HG03196 (cell line): ENCODE data around the gene SALL1.

Experiments
- ATAC-seq: cut with Tn5 transposase; IDR thresholded peaks from one replicate; pipeline ENCODE4 v1.9.1; 2021; ENCODE audit not compliant: unreplicated experiment

The SALL1 gene

DNA sequence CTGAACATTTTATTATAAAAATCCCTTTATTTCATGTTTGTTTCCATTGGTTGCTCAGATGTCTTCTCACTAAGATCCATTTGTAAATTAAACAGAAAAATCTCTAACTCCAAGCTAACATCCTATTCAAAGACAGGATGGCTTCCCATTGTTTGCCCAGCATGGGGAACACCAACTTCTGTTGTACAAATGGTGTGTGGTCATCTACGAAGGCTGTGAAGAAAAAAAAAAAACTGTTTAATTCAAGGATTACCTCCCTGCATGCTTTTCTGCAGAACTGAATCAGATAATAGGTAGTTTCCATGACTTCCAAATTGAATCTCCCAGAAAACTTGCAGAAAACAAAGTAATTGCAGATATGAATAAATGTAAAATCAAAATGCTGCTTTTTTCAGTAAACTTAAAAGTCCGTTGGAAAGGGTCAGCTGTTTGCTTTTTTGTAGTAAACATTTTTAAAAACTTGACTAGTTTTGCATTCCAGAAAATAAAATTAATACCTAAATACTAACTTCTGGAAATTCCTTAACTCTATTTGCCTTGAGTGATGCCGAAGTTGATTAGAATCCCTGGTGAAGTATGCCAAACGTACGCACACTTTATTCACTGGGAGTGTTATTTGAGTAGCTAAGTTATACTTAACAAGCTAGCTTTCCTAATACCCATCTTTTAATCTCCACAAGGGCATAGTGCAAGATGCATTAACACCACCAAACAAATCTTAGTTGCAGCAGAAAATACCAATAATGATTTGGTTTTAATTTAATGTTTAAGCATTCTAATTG, 7.7 kb downstream of the SALL1 start:
- no peak for ATAC-seq

- no peak for ATAC-seq
Measured at GRCh38 chr16:51141541-51141940, 9.5 kb downstream of the SALL1 start.

DNA sequence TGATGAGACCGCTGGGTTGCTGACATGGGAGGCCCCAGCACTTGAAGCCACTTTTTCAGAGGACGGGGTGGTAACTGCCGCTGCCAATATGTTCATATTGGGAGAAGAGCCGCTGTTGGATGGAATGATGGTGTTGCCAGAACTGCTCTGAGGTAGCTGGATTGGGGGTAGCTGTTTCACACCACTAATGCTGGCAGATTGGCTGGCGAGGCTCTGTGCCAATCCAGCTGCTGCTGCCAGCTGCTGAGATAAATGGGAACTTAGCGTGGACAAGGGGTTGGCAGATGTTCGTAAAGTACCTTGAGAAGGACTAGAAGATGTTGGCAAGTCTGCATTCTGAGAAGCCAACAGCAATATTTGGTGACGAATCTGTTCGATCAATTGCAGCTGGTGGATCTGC, 10.0 kb downstream of the SALL1 start:
- no peak for ATAC-seq

- no peak for ATAC-seq
Measured at GRCh38 chr16:51140112-51140511, 11.0 kb downstream of the SALL1 start.

GRCh38 chr16:51139568-51139967, 11.5 kb downstream of the SALL1 start:
- ATAC-seq, result no peak

GRCh38 chr16:51138178-51138577, 12.9 kb downstream of the SALL1 start:
- ATAC-seq, result no peak

DNA sequence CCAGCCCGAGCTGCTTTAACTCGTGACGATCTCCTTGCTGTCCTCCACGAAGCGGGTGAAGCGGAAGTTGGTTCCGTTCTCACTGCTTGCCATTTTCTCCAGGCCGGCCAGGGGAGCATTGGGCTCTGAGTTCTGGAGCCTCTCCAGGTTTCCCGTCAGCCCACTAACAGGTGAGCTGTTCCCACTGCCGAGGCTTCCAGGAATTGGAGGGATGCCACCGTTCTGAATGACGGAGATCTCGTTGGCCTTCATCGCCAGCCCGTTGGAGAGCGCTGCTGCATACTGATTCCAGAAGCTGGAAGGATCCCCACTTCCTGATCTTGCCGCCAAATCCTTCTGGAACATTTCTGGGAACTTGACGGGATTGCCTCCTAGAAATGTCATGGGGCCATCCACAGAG, 14.0 kb downstream of the SALL1 start:
- no peak for ATAC-seq

DNA sequence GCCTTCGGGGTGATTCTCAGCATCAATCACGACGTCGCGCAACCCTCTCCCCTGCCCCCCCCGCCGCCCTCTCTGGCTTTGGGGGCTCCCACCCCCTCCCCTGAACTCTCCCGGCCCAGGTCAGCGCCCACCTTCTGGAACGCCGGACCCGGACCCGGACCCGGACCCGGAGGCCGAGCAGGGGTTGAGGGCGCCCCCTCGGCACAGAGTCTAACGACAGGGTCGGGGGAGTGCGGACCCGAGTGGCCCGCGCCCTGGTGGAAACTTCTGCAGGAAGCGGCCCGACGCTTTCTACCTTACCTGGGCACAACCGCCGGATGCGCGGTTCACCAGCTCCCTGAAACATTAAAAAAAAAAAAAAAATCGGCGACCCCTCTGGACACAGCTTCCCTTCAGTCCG, 16.2 kb downstream of the SALL1 start:
- no peak for ATAC-seq

GRCh38 chr16:51134269-51134812, 16.7 kb downstream of the SALL1 start:
- no peak for ATAC-seq

DNA sequence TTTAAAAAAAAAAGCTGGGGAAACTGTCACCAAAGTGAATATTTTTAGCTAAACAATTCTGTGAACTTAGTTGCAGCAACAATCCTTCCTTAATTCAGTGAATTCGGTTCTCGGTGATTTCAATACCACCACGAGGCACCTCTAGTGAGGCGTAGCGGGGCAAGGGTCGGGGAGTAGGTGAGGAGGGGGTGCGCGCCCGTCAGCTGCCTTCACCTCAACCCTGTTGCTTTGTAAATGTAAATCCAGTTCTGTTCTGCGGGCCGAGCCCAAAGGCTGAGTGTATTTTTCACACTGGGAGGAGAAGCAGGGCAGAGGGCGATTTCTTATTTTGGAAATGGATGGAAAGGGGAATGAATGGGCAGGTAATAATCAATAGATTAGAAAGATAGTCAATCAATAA, 17.4 kb downstream of the SALL1 start:
- no peak for ATAC-seq

- no peak for ATAC-seq
Measured at GRCh38 chr16:51133183-51133582, 17.9 kb downstream of the SALL1 start.

DNA sequence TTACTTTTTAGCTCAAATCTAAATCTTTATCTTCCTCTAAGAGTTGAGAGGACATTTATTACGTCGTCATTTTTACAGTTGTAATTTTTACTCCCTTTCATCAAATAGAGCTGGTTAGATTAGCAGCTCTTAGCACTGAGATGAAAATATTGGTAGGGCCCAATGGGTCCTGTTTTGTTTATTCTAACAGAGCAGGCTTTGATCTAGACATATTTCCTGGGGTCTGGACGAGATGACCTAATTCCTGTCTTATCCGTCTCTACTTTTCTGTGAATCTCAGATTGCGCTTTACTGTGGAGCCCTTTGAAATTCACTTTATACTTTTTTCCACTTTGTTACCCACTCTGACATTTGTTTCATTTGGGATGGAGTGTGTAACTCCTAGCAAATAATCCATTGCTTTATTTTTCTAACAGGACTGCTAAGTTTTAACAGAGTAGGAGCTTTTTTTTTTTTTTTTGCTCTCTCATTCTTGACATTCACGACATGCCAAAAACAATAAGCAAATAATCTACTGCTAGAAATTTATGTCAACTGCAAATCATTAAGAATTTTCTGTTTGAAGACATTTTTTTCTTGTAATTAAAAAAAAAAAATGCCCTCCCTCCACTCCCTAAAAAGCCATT, 18.5 kb downstream of the SALL1 start:
- no peak for ATAC-seq

- ATAC-seq, result no peak
Measured at GRCh38 chr16:51131619-51132018, 19.5 kb downstream of the SALL1 start.

- ATAC-seq, result no peak
Measured at GRCh38 chr16:51129105-51129504, 22.0 kb downstream of the SALL1 start.

- ATAC-seq, result no peak
Measured at GRCh38 chr16:51125992-51126391, 25.1 kb downstream of the SALL1 start.

- ATAC-seq, result no peak
Measured at GRCh38 chr16:51124896-51125295, 26.2 kb downstream of the SALL1 start.

- ATAC-seq, result no peak
Measured at GRCh38 chr16:51121850-51122249, 29.2 kb downstream of the SALL1 start.

DNA sequence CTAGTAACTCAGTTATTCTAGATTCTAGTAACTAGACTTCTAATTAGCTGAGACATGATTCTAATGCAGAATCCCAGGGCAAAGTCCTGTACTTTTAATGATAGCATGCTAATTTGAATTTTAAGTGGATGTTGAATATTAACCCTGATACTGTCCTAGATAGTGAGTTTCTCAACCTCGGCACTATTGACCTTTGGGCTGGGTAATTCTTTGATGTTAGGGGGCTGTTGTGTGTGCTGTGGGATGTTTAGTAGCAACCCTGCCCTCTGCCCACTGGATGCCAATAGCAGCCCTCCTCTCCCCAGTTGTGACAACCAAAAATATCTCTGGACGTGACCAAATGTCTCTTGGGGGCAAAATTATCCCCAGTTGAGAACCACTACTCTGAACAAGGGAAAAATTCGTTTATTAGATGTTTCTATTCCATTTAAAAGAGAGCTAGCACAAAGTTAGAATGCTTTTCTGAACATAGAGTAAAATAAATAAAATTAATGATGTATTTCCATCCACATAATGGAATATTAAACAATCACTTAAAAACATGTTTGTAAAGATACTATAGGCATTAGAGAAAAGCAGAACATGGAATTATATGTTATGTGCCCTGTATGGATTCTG, 30.2 kb downstream of the SALL1 start:
- ATAC-seq, result no peak

- no peak for ATAC-seq
Measured at GRCh38 chr16:51119973-51120729, 30.9 kb downstream of the SALL1 start.

GRCh38 chr16:51119556-51119955, 31.5 kb downstream of the SALL1 start:
- ATAC-seq, result no peak

DNA sequence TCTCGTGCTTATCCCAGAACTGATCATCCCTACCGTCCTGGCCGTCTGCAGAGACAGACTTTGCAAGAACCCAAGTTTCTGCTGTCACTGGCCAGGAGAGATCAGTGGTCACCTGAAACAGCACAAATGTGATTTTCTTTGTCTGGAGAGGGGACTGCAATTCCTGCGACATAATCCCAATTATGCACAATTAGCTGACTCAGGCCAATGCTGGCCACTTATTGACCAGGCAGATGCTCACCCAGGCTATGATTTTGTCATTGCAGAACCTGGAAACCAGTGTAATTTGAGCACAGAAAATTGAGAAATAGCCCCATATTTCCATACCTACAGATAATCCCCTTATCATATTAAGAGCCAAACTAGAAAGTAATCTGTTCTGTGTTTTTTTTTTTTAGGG, 34.7 kb downstream of the SALL1 start:
- no peak for ATAC-seq
